ENCODE measurements around the gene DMXL2.
A peak's percentile ranks its signal among the peaks of the same experiment; 100 is the strongest.

The DMXL2 gene

DNA sequence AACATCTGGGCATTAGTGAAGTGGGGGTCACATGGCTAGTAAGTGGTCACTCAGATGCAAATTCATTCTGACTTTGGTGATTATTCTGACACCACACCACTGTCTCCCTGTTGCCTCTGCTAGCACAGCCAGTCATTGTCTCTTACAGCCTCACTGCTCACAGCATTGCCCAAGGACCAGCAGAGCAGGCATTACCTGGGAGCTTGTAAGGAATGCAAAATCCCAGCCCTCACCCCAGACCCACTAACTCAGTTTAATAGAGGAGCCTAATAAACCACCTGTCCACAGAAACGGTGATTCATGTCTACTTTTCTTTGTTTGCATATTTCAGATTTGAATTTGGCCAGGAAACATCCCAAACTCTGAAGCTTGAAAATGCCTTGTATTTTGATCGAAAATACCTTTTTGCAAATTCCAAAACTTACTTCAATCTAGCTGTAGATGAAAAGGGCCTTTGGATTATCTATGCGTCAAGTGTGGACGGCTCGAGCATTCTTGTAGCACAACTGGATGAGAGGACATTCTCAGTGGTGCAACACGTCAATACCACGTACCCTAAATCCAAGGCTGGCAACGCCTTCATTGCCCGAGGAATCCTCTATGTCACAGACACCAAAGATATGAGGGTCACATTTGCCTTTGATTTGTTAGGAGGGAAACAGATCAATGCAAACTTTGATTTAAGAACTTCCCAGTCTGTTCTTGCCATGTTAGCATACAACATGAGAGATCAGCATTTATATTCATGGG, 218.4 kb downstream of the DMXL2 start:
- TF ChIP-seq, protein P1, sequence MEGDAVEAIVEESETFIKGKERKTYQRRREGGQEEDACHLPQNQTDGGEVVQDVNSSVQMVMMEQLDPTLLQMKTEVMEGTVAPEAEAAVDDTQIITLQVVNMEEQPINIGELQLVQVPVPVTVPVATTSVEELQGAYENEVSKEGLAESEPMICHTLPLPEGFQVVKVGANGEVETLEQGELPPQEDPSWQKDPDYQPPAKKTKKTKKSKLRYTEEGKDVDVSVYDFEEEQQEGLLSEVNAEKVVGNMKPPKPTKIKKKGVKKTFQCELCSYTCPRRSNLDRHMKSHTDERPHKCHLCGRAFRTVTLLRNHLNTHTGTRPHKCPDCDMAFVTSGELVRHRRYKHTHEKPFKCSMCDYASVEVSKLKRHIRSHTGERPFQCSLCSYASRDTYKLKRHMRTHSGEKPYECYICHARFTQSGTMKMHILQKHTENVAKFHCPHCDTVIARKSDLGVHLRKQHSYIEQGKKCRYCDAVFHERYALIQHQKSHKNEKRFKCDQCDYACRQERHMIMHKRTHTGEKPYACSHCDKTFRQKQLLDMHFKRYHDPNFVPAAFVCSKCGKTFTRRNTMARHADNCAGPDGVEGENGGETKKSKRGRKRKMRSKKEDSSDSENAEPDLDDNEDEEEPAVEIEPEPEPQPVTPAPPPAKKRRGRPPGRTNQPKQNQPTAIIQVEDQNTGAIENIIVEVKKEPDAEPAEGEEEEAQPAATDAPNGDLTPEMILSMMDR (IDR thresholded peaks at IDR 0.05; ENCODE audit: borderline replicate concordance, control extremely low read depth, extremely low read depth, insufficient read depth, missing control alignments): no peak
- in situ Hi-C loops (cut with MboI; ENCODE audit: low sequenced_read_pairs, unreplicated experiment): no loop called here

DNA sequence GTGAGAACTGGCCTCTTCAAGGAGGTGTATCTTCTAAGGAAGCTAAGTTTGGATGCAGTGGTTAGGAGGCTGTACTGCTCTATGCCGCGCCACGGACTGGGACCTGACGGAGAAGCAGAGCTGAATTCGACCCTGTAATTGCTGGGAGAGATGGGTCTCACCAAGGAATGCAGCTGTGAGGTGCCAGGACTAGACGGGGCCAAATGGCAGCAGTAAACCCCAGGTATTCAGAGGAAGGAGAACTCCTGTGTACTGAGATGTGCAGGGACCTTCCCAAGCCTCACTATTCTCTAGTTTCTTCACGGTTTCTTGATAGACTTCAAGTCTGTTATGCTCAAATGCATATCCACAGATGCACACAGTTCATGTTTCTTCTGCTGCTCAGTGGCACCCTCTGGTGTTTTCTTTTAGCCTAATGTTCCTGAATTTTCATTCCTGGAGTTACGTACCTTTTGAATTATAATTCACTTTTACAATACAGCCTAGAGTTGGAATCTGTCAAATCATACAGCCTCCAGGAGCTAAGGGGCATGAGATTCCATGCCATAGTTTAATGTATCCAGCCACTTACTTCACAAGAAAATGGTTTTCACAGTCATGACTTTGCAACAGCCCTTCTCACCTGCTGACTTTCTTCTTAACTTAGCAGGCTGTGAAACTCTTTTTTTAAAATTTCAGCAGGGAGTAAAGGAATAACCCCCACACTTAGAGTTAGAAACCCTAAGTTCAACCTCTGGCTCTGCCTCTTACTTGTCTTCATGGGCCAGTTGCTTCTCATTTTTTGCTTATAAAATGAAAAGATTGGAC, 219.3 kb downstream of the DMXL2 start:
- TF ChIP-seq, protein P1 (IDR thresholded peaks at IDR 0.05; ENCODE audit: borderline replicate concordance, control extremely low read depth, extremely low read depth, insufficient read depth, missing control alignments): peak; percentile 48
- no peak for DNase-seq (ENCODE audit: low spot score)
- in situ Hi-C loops (cut with MboI; ENCODE audit: low sequenced_read_pairs, unreplicated experiment): no loop called here

More for the DNA sequence above, 218.4 kb downstream of the DMXL2 start:
- no peak for DNase-seq (ENCODE audit: low spot score)

DNA sequence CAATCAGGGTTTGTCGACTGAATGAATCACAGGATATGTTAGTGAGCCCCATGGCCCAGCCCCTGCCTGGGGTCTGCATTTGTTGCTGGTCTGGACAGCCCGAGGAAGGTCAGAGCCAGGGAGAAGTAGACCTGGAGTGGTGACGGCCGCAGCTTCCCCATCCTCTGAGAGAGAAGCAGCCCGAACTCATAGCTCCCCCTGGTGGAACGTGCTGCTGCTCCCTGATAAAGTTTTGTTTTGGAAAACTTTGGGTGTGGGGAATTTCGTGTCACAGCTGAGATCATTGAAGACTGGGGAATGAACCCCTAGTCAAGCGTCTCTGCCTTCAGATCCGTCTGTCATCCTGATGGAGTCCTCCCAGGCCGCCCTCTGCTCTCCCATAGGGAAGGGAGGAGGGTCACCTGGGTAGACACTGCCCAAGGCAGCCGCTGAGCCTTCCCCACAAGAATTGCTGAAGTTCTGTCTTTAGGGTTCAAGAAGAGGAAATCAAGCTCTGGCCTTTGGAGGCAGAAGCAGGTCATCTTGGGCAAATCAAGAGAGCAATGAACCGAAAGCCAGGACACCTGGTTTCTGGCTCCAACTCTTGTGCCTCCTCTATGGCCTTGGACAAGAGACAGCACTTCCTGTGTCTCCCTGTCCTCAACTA, 220.6 kb downstream of the DMXL2 start:
- in situ Hi-C loops (cut with MboI; ENCODE audit: low sequenced_read_pairs, unreplicated experiment): no loop called here
- peak; percentile 55 for DNase-seq (ENCODE audit: low spot score)
- TF ChIP-seq, protein P1 (IDR thresholded peaks at IDR 0.05; ENCODE audit: borderline replicate concordance, control extremely low read depth, extremely low read depth, insufficient read depth, missing control alignments): peak; percentile 47

DNA sequence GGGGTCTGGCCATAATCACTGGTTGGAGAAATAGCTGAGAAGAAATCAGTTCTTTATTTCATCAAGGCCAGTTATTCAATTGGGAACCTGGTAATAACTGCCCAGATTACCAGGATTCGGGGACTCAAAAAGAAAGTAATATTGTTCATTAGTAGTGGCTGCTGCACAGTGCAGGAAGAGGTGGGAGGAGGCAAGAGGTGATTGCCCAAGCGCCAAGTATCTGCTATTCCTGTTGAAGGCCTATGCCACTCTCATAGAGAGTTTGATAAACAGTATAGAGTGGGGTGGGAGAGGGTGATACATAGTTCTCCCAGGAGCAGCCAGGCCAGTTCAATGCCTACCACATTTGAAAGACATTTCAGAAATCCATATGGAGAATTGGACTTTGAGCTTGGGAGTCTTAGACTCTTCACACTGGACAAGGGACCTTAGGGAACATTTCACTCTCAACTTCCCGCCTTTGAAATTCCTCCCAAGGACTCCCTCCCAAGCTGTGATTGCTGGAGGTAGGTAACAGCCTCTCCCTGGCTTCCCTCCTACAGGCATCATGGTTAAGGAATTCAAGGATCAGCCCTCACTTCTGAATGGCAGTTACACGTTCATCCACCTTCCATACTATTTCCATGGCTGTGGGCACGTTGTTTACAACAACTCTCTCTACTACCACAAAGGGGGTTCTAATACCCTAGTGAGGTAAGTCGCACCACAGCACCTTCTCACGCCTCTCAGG, 221.4 kb downstream of the DMXL2 start:
- DNase-seq (ENCODE audit: low spot score): no peak
- TF ChIP-seq, protein P1 (IDR thresholded peaks at IDR 0.05; ENCODE audit: borderline replicate concordance, control extremely low read depth, extremely low read depth, insufficient read depth, missing control alignments): no peak
- in situ Hi-C loops (cut with MboI; ENCODE audit: low sequenced_read_pairs, unreplicated experiment): no loop called here

DNA sequence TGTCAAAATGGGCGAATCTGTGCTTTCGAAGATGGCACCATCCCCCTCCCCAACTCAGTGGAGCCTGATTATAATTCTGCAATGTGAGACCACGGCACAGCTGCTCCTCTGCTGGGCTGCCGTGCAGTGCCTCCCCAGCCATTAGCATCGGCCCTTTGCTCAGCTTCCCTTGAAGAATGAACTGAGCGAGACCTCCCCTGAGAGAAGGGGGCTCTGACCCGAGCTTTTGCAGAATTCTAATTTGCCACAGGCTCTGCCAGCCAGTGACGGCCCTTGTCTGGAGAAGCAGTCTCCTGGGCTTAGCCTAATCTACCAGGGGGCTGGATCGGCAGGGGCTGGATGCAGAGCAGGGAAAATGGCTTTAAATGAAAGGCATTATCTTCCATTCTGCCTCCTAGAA, 223.9 kb downstream of the DMXL2 start:
- DNase-seq (ENCODE audit: low spot score): no peak
- in situ Hi-C loops (cut with MboI; ENCODE audit: low sequenced_read_pairs, unreplicated experiment): loop anchor here (25.0 kb wide), 1 partner anchor 111 kb away; no protein-coding TSS in a partner anchor

More for the DNA sequence above, 223.9 kb downstream of the DMXL2 start:
- TF ChIP-seq, protein P1 (IDR thresholded peaks at IDR 0.05; ENCODE audit: borderline replicate concordance, control extremely low read depth, extremely low read depth, insufficient read depth, missing control alignments): no peak
